ENCODE measurements around the gene ST7. TPM values are rescaled to one million over a fixed set of nuclear protein-coding genes. Genes with fewer than 3 reads are reported as not detected.

Gene ST7
- total RNA-seq, 4 donors from 2014 or later = 23.7 to 29.5 (median 25.5) TPM

GRCh38 chr7:116988363-116988989 lies 35.2 kb downstream of the ST7 start:
- no peak for ATAC-seq (ENCODE audit: low FRiP score)
- no peak for DNase-seq (ENCODE audit: low spot score)

DNA sequence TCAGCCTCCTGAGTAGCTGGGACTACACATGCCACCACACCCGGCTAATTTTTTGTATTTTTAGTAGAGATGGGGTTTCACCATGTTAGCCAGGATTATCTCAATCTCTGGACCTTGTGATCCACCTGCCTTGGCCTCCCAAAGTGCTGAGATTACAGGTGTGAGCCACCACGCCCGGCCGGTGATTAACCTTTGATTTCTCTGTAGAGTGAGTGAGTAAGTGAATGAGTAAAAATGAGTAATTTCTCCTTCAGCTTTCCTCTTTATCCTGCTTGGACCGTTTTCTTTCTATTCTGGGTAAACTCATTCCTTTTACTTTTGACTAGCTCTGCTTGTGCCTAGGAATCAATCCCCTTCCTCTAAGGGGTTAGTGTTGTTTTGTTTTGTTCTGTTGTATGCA lies 36.8 kb downstream of the ST7 start:
- TF ChIP-seq, protein P1, sequence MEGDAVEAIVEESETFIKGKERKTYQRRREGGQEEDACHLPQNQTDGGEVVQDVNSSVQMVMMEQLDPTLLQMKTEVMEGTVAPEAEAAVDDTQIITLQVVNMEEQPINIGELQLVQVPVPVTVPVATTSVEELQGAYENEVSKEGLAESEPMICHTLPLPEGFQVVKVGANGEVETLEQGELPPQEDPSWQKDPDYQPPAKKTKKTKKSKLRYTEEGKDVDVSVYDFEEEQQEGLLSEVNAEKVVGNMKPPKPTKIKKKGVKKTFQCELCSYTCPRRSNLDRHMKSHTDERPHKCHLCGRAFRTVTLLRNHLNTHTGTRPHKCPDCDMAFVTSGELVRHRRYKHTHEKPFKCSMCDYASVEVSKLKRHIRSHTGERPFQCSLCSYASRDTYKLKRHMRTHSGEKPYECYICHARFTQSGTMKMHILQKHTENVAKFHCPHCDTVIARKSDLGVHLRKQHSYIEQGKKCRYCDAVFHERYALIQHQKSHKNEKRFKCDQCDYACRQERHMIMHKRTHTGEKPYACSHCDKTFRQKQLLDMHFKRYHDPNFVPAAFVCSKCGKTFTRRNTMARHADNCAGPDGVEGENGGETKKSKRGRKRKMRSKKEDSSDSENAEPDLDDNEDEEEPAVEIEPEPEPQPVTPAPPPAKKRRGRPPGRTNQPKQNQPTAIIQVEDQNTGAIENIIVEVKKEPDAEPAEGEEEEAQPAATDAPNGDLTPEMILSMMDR (IDR thresholded peaks at IDR 0.05) = no peak
- DNase-seq (ENCODE audit: low spot score) = no peak
- no peak for ATAC-seq (ENCODE audit: low FRiP score)

More at GRCh38 chr7:116988363-116988989, 35.2 kb downstream of the ST7 start:
- TF ChIP-seq, protein P1 (IDR thresholded peaks at IDR 0.05) = no peak

GRCh38 chr7:116991233-116991632 lies 37.9 kb downstream of the ST7 start:
- TF ChIP-seq, protein P1 (IDR thresholded peaks at IDR 0.05) = no peak
- DNase-seq (ENCODE audit: low spot score) (no peak), ATAC-seq (ENCODE audit: low FRiP score) (no peak)

- TF ChIP-seq, protein P1 (IDR thresholded peaks at IDR 0.05) = no peak
- no peak for ATAC-seq (ENCODE audit: low FRiP score)
- DNase-seq (ENCODE audit: low spot score) = no peak
Measured at GRCh38 chr7:116994611-116995010, 41.3 kb downstream of the ST7 start.

- DNase-seq (ENCODE audit: low spot score) (no peak), ATAC-seq (ENCODE audit: low FRiP score) (no peak)
- TF ChIP-seq, protein P1 (IDR thresholded peaks at IDR 0.05) = no peak
Measured at GRCh38 chr7:116997972-116998371, 44.7 kb downstream of the ST7 start.

GRCh38 chr7:116998567-116999175 lies 45.4 kb downstream of the ST7 start:
- TF ChIP-seq, protein P1 (IDR thresholded peaks at IDR 0.05) = no peak
- no peak for ATAC-seq (ENCODE audit: low FRiP score)
- DNase-seq (ENCODE audit: low spot score) = no peak

GRCh38 chr7:116999311-116999710 lies 46.0 kb downstream of the ST7 start:
- TF ChIP-seq, protein P1 (IDR thresholded peaks at IDR 0.05) = no peak
- DNase-seq (ENCODE audit: low spot score) (no peak), ATAC-seq (ENCODE audit: low FRiP score) (no peak)

Measured in omental fat pad (tissue), 4 donors.